Mesodermal cell (in vitro differentiated cells): Measurements from ENCODE around the gene ATG7.
"Not testable (repeated sequence)": the region's sequence is repeated elsewhere in the genome, so short reads cannot be mapped to it uniquely, and the experiment has no call there.

Source experiments
- H3K27ac ChIP-seq: 2 replicates; pipeline ENCODE4 v1.7.0; 2013; ENCODE audit warnings: mild to moderate bottlenecking, low read depth, low read length, moderate library complexity; ENCODE audit not compliant: severe bottlenecking
- H3K36me3 ChIP-seq: 2 replicates; pipeline ENCODE4 v1.7.1; 2013; ENCODE audit warnings: mild to moderate bottlenecking, low read length, moderate library complexity; ENCODE audit not compliant: control insufficient read depth, insufficient read depth
- H3K4me1 ChIP-seq: one replicate; pipeline ENCODE4 v1.7.1; 2013; ENCODE audit warnings: mild to moderate bottlenecking, low read length; ENCODE audit not compliant: insufficient read depth, control insufficient read depth, poor library complexity, severe bottlenecking
- H3K4me3 ChIP-seq: 2 replicates; pipeline ENCODE4 v1.7.0; 2013; ENCODE audit warnings: low read length, control low read depth, mild to moderate bottlenecking; ENCODE audit not compliant: insufficient read depth, poor library complexity, severe bottlenecking; ENCODE audit errors: extremely low read depth
- H3K9me3 ChIP-seq: 2 replicates; pipeline ENCODE4 v1.7.1; 2013; ENCODE audit warnings: mild to moderate bottlenecking, low read length, moderate library complexity; ENCODE audit not compliant: control insufficient read depth
- WGBS, 2 experiments: methylation state at CpG; one replicate each; pipeline ENCODE4 v1.1.5; 2013; ENCODE audit warnings: missing lambda C conversion rate in 2 of 2; ENCODE audit not compliant: insufficient coverage in 2 of 2; 5-methylcytosine and 5-hydroxymethylcytosine counted together

ATG7 gene

DNA sequence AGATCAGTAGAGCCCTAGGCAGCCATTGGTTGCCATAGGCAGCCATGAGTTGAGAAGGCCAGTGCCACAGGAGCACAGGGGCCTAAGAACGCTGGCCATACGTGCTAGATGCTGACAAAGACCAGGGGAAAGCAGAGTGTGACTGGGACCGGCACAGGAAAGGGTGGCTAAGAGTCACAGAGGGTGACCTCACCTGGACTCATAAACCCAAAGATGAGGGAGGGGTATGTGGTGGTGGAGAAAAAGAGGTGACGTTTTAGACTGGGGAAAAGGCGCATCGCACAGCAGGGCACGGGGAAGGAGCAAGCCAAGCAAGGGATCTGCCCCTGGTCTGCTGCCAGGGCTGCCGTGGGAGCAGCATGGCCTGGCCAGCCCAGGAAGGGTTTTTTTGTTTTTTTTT, 249.0 kb downstream of the ATG7 start:
- no peaks in the 10 kb centered on the region for H3K9me3 ChIP-seq
- 96% methylated on average over 8 of the region's 8 CpGs for WGBS, 2 experiments
- H3K27ac ChIP-seq: no peak overlapping the region
- H3K36me3 ChIP-seq: no peaks in the 10 kb centered on the region
- H3K4me3 ChIP-seq: no peak overlapping the region
- peaks cover 5% of the 10 kb centered on the region for H3K4me1 ChIP-seq

- H3K9me3 ChIP-seq: peaks cover 3% of the 10 kb centered on the region
- peak overlapping the region; percentile 3 for H3K27ac ChIP-seq
- peaks cover 5% of the 10 kb centered on the region for H3K4me1 ChIP-seq
- no peak overlapping the region for H3K4me3 ChIP-seq
- no peaks in the 10 kb centered on the region for H3K36me3 ChIP-seq
- 90 to 96% methylated on average over 4 of the region's 5 CpGs for WGBS, 2 experiments
These were observed 250.2 kb downstream of the ATG7 start for GRCh38 chr3:11522398-11522715.

DNA sequence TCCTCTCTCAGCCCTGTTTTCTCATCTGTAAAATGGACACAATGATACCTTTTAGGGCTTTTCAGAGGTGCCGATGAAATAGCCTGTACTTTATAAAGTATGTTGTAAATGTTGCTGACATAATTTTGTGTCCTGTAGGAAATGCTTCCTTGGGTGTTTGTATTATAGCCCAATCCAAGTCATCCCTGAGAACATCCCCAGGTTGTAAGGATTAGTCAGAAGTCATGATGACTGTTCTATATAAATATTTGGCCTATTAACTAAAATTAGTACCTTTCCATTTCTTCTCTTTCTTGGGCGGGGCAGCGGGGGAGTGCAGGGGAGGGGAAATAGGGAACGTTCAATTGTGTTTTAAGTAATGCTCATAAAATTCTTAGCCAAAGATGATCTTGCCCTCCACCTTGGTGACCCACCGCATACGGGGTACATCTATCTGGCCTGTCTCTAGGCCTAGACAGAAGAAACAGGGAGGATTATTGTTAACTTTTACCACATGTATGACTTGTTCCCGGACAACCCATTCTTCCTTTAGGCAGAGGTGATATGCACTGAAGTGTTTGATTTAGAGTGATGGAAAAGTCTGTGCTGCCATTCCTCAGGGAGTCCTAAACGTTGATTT, 250.9 kb downstream of the ATG7 start:
- H3K4me1 ChIP-seq: peaks cover 5% of the 10 kb centered on the region
- no peak overlapping the region for H3K4me3 ChIP-seq
- no peaks in the 10 kb centered on the region for H3K36me3 ChIP-seq
- H3K27ac ChIP-seq: peak overlapping the region; percentile 64
- peaks cover 4% of the 10 kb centered on the region for H3K9me3 ChIP-seq
- WGBS, 2 experiments: 93 to 100% methylated on average over 4 of the region's 8 CpGs

GRCh38 chr3:11523572-11524101, 251.4 kb downstream of the ATG7 start:
- WGBS, 2 experiments: 85 to 100% methylated on average over 2 to 4 of the region's 7 CpGs
- Histone ChIP-seq H3K9me3 (peaks cover 4% of the 10 kb centered on the region), H3K36me3 (no peaks in the 10 kb centered on the region), H3K4me1 (peaks cover 5% of the 10 kb centered on the region), H3K27ac (peak overlapping the region; percentile 64), H3K4me3 (no peak overlapping the region)

DNA sequence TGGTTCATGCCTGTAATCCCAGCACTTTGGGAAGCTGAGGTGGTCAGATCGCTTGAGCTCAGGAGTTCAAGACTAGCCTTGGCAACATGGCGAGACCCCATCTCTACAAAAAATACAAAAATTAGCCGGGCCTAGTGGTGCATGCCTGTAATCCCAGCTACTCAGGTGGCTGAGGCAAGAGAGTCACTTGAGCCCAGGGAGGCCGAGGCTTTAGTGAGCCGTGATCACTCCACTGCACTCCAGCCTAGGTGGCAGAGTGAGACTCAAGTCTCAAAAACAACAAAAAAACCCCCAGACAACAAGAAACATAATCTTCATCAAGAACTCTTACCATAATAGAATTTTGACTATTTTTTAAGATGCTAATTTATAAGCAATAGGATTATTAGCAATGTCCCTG, 253.9 kb downstream of the ATG7 start:
- H3K4me1 ChIP-seq: peaks cover 16% of the 10 kb centered on the region
- H3K36me3 ChIP-seq, H3K9me3 ChIP-seq, H3K27ac ChIP-seq, H3K4me3 ChIP-seq: not testable (repeated sequence)
- 93 to 98% methylated on average over 4 to 5 of the region's 5 CpGs for WGBS, 2 experiments

DNA sequence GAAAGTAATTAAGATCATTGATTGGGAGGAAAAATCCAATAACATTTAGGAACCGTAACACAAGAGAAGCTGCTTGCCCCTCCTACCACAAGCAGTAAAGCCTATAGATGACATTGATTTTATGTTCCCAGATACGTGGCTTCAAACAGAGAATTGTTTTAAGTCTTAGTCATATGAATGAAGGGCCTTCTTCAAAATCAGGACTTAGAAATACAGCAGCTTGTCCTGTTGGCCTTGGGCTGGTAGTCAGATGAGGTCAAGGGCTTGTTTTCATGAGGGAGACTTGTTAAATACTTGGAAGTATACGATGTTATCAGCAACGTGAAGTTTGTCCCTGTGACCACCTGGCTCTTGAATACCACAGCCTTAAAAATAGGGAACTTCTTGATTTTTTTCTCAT, 257.1 kb downstream of the ATG7 start:
- no peak overlapping the region for H3K4me3 ChIP-seq
- peaks cover 4% of the 10 kb centered on the region for H3K9me3 ChIP-seq
- 87 to 94% methylated on average over 3 of the region's 4 CpGs for WGBS, 2 experiments
- H3K4me1 ChIP-seq: peaks cover 12% of the 10 kb centered on the region
- no peaks in the 10 kb centered on the region for H3K36me3 ChIP-seq
- H3K27ac ChIP-seq: no peak overlapping the region

DNA sequence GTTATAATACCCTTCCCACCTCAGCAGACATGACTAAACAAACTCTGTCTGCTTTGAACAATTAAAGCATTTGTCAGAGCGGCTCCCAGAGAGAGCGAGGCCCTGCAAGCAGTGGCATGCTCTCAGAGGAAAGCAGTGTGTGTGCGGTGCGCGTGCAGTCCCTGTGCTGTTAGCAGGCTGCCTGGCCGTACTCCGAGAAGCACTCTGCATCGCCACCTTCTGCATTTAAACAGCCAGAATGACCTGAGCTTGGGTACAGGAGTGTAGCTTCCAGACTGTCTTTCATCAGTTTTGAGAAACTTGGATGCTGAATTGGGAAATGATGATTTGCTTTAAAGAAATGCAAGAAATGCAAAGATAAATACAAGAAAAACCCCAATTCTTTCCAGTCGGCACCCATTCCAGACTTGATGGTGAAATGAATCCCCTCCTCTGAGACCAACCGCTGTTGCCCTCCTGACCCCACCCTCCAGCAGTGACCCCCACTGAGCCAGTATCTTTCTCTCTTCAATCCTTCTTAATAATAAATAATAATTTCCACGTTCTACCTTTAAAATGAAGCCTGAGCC, 258.0 kb downstream of the ATG7 start:
- peaks cover 4% of the 10 kb centered on the region for H3K9me3 ChIP-seq
- peaks cover 12% of the 10 kb centered on the region for H3K4me1 ChIP-seq
- H3K36me3 ChIP-seq: no peaks in the 10 kb centered on the region
- H3K4me3 ChIP-seq: no peak overlapping the region
- H3K27ac ChIP-seq: peak overlapping the region; percentile 64
- 89% methylated on average over 11 of the region's 11 CpGs for WGBS, 2 experiments

DNA sequence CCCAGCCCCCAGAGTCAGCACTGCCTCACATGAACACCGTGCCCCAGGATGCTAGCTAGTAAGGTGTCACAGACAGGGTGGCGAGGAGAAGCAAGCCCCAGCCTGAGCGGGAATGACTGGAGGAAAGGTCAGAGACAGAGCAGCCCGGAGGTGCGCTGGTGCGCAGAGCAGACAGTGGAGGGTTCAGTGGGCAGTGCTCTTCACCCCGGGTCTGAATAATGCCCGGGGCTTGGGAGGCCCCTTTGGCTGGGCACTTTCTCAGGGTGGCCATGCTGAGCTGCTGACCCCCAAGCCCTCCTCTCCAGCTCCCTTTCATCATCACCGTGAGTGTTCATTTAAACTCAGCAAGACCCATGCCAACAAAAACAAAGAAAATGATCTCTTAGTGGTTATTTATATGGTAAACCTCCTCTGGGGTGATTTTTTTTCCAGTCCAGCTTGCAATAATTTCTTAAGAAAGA, 260.8 kb downstream of the ATG7 start:
- no peaks in the 10 kb centered on the region for H3K36me3 ChIP-seq
- no peaks in the 10 kb centered on the region for H3K9me3 ChIP-seq
- peaks cover 12% of the 10 kb centered on the region for H3K4me1 ChIP-seq
- WGBS, 2 experiments: 92 to 94% methylated on average over 7 of the region's 9 CpGs
- no peak overlapping the region for H3K27ac ChIP-seq
- H3K4me3 ChIP-seq: no peak overlapping the region

- no peaks in the 10 kb centered on the region for H3K36me3 ChIP-seq
- peaks cover 11% of the 10 kb centered on the region for H3K4me1 ChIP-seq
- H3K27ac ChIP-seq: no peak overlapping the region
- WGBS, 2 experiments: 93 to 95% methylated on average over 20 to 21 of the region's 21 CpGs
- H3K9me3 ChIP-seq: no peaks in the 10 kb centered on the region
- no peak overlapping the region for H3K4me3 ChIP-seq
These were observed 262.0 kb downstream of the ATG7 start for GRCh38 chr3:11534011-11534792.

GRCh38 chr3:11534793-11535101, 262.6 kb downstream of the ATG7 start:
- H3K27ac ChIP-seq: no peak overlapping the region
- peaks cover 6% of the 10 kb centered on the region for H3K4me1 ChIP-seq
- WGBS, 2 experiments: 98 to 100% methylated on average over 5 to 7 of the region's 7 CpGs
- no peak overlapping the region for H3K4me3 ChIP-seq
- H3K36me3 ChIP-seq: no peaks in the 10 kb centered on the region
- no peaks in the 10 kb centered on the region for H3K9me3 ChIP-seq
